ENCODE results near the gene GLRA1. TPM values are rescaled to one million over a fixed set of nuclear protein-coding genes. Genes with fewer than 3 reads are reported as not detected.

GLRA1 gene
- total RNA-seq, 1 donor from 2014 or later, result not detected

GRCh38 chr5:151950706-151951105 lies 26.1 kb upstream of the GLRA1 start:
- Histone ChIP-seq H3K4me3 (no peak overlapping the region), H3K27ac (no peak overlapping the region), H3K27me3 (ENCODE audit: low read depth) (no peaks in the 10 kb centered on the region), H3K9me3 (no peaks in the 10 kb centered on the region), H3K4me1 (no peaks in the 10 kb centered on the region), H3K36me3 (no peaks in the 10 kb centered on the region)
- DNase-seq (no peak), ATAC-seq (no peak)
- TF ChIP-seq, protein P1, sequence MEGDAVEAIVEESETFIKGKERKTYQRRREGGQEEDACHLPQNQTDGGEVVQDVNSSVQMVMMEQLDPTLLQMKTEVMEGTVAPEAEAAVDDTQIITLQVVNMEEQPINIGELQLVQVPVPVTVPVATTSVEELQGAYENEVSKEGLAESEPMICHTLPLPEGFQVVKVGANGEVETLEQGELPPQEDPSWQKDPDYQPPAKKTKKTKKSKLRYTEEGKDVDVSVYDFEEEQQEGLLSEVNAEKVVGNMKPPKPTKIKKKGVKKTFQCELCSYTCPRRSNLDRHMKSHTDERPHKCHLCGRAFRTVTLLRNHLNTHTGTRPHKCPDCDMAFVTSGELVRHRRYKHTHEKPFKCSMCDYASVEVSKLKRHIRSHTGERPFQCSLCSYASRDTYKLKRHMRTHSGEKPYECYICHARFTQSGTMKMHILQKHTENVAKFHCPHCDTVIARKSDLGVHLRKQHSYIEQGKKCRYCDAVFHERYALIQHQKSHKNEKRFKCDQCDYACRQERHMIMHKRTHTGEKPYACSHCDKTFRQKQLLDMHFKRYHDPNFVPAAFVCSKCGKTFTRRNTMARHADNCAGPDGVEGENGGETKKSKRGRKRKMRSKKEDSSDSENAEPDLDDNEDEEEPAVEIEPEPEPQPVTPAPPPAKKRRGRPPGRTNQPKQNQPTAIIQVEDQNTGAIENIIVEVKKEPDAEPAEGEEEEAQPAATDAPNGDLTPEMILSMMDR (IDR thresholded peaks at IDR 0.05), result no peak
- intact Hi-C loops (cut with DNase I), result no loop called here

- Histone ChIP-seq H3K27ac (no peak overlapping the region), H3K36me3 (no peaks in the 10 kb centered on the region), H3K4me1 (no peaks in the 10 kb centered on the region), H3K27me3 (ENCODE audit: low read depth) (no peaks in the 10 kb centered on the region), H3K9me3 (no peaks in the 10 kb centered on the region), H3K4me3 (no peak overlapping the region)
- no peak for DNase-seq
- TF ChIP-seq, protein P1 (IDR thresholded peaks at IDR 0.05), result no peak
- intact Hi-C loops (cut with DNase I), result no loop called here
- ATAC-seq, result no peak
Observed at GRCh38 chr5:151949701-151950308, 25.2 kb upstream of the GLRA1 start.

GRCh38 chr5:151949113-151949512 lies 24.5 kb upstream of the GLRA1 start:
- no peak overlapping the region for H3K27ac ChIP-seq
- H3K4me3 ChIP-seq, result no peak overlapping the region
- no peak for ATAC-seq
- H3K27me3 ChIP-seq (ENCODE audit: low read depth), result no peaks in the 10 kb centered on the region
- TF ChIP-seq, protein P1 (IDR thresholded peaks at IDR 0.05), result no peak
- intact Hi-C loops (cut with DNase I), result no loop called here
- no peaks in the 10 kb centered on the region for H3K4me1 ChIP-seq
- H3K9me3 ChIP-seq, result no peaks in the 10 kb centered on the region
- no peak for DNase-seq
- H3K36me3 ChIP-seq, result no peaks in the 10 kb centered on the region

DNA sequence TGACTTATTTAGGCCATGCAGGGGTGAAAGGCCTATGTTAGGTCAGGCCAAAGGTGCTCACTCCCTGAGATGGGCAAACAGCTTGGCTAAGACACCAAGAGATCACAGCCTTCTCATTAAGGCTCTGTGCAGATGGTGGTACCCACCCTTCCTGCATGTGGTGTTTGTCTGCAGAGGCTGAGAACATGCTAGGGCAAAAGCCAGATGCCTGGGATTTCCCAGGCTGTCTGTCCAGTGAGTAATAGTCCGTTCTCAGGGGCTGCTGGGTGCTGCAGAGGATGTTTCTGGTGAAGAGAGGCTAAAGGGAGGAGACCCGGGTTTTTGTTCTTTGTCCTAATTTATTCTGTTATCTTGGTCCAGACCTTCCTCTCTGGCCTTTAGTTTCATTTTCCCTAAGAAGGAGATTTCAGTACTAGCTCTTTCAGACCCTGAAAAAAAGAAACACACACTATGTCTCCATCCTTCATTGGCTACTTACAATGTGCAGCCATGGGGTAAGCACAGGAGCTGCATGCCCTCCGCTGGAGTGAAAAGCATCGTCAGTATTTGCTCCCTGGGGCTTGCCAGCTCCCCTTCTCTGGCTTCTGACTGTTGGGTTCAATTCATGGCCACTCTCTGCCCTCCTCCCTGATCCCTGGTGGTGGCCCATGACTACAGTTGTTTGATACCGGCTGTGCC lies 23.4 kb upstream of the GLRA1 start:
- no peak for DNase-seq
- no peak overlapping the region for H3K27ac ChIP-seq
- H3K27me3 ChIP-seq (ENCODE audit: low read depth), result no peaks in the 10 kb centered on the region
- no peak overlapping the region for H3K4me3 ChIP-seq
- intact Hi-C loops (cut with DNase I), result no loop called here
- H3K4me1 ChIP-seq, result no peaks in the 10 kb centered on the region
- TF ChIP-seq, protein P1 (IDR thresholded peaks at IDR 0.05), result no peak
- H3K36me3 ChIP-seq, result no peaks in the 10 kb centered on the region
- ATAC-seq, result no peak
- H3K9me3 ChIP-seq, result no peaks in the 10 kb centered on the region

GRCh38 chr5:151937851-151938250 lies 13.2 kb upstream of the GLRA1 start:
- Histone ChIP-seq H3K27ac (no peak overlapping the region), H3K4me1 (no peaks in the 10 kb centered on the region), H3K4me3 (no peak overlapping the region), H3K36me3 (no peaks in the 10 kb centered on the region), H3K9me3 (no peaks in the 10 kb centered on the region), H3K27me3 (ENCODE audit: low read depth) (no peaks in the 10 kb centered on the region)
- no peak for DNase-seq
- TF ChIP-seq, protein P1 (IDR thresholded peaks at IDR 0.05), result no peak
- intact Hi-C loops (cut with DNase I), result no loop called here
- no peak for ATAC-seq

Measured in lower lobe of right lung (tissue), 2 donors.